IMR-90 (cell line): Measurements from ENCODE around the gene COL28A1. TPM values are rescaled to one million over a fixed set of nuclear protein-coding genes. Genes with fewer than 3 reads are reported as not detected.

Experiments used
- ATAC-seq: fragments of 200-7000 bp; cut with Tn5 transposase; 2 replicates; pipeline ENCODE4 v1.9.1; 2020; ENCODE audit warnings: low read depth, mild to moderate bottlenecking, moderate library complexity
- BruUV-seq: library from RNA; stranded (reverse); fragments of 400-500 nt; replicated peaks from 2 replicates; lab custom pipeline; 2021; lab: Mats Ljungman, UMichigan
- CTCF ChIA-PET: fragments of 300-600 bp; formaldehyde crosslinking; extraction: SDS; loops from one replicate; lab custom pipeline; 2021; ENCODE audit warnings: antibody characterized with exemption; lab: Yijun Ruan, JAX
- POLR2A ChIA-PET: fragments of 300-600 bp; sonication (Branson Sonifier 250); formaldehyde crosslinking; loops from one replicate; lab custom pipeline; 2022; ENCODE audit warnings: antibody characterized with exemption; ENCODE audit not compliant: unreplicated experiment; lab: Charles Lee
- DNase-seq: peaks from one replicate; pipeline ENCODE4 v3.0.0; 2013
- H2AFZ ChIP-seq: replicated peaks from 2 replicates; pipeline ENCODE3; 2013; ENCODE audit warnings: low read length, mild to moderate bottlenecking; ENCODE audit not compliant: poor library complexity
- H2AK5ac ChIP-seq: 2 replicates; pipeline ENCODE4 v1.6.1; 2013; ENCODE audit warnings: low read depth, low read length, inconsistent platforms
- H2AK9ac ChIP-seq: replicated peaks from 2 replicates; pipeline ENCODE3; 2013; ENCODE audit warnings: mild to moderate bottlenecking, low read depth, low read length, moderate library complexity; ENCODE audit not compliant: poor library complexity
- H2BK120ac ChIP-seq: 2 replicates; pipeline ENCODE4 v1.6.1; 2013; ENCODE audit warnings: low read depth, low read length, inconsistent platforms
- H2BK15ac ChIP-seq: 3 replicates; pipeline ENCODE4 v1.6.1; 2013; ENCODE audit warnings: low read depth, low read length, inconsistent platforms
- H2BK20ac ChIP-seq: 2 replicates; pipeline ENCODE4 v1.6.1; 2013; ENCODE audit warnings: low read depth, mild to moderate bottlenecking, inconsistent platforms, low read length, moderate library complexity
- H2BK5ac ChIP-seq: 2 replicates; pipeline ENCODE4 v1.6.1; 2013; ENCODE audit warnings: mild to moderate bottlenecking, low read depth, low read length, inconsistent platforms; ENCODE audit not compliant: poor library complexity, severe bottlenecking
- H3K14ac ChIP-seq: replicated peaks from 2 replicates; pipeline ENCODE4 v1.6.1; 2013; ENCODE audit warnings: low read depth, low read length, inconsistent platforms
- H3K18ac ChIP-seq: 2 replicates; pipeline ENCODE4 v1.6.1; 2013; ENCODE audit warnings: low read depth, low read length, control low read depth
- H3K23ac ChIP-seq: 2 replicates; pipeline ENCODE4 v1.6.1; 2013; ENCODE audit warnings: low read depth, low read length, inconsistent platforms
- H3K27ac ChIP-seq: 2 replicates; pipeline ENCODE4 v1.5.1; 2013; ENCODE audit warnings: mild to moderate bottlenecking, control low read depth, low read length; ENCODE audit not compliant: insufficient read depth
- H3K27me3 ChIP-seq: 2 replicates; pipeline ENCODE4 v1.6.1; 2013; ENCODE audit warnings: low read length; ENCODE audit not compliant: control insufficient read depth, insufficient read depth
- H3K36me3 ChIP-seq: 2 replicates; pipeline ENCODE4 v1.6.1; 2013; ENCODE audit warnings: low read length, mixed read lengths; ENCODE audit not compliant: control insufficient read depth, insufficient read depth
- H3K4ac ChIP-seq: 2 replicates; pipeline ENCODE4 v1.6.1; 2013; ENCODE audit warnings: low read depth, low read length, inconsistent platforms
- H3K4me1 ChIP-seq: 2 replicates; pipeline ENCODE4 v1.6.1; 2013; ENCODE audit warnings: low read length, mixed read lengths; ENCODE audit not compliant: control insufficient read depth, insufficient read depth
- H3K4me2 ChIP-seq: 2 replicates; pipeline ENCODE4 v1.6.1; 2013; ENCODE audit warnings: low read depth, mild to moderate bottlenecking, control low read depth, low read length, moderate library complexity
- H3K4me3 ChIP-seq: 2 replicates; pipeline ENCODE4 v1.5.1; 2013; ENCODE audit warnings: low read depth, mild to moderate bottlenecking, control low read depth, low read length, moderate library complexity; ENCODE audit not compliant: insufficient read depth
- H3K56ac ChIP-seq: 2 replicates; pipeline ENCODE4 v1.6.1; 2013; ENCODE audit warnings: low read length, inconsistent platforms; ENCODE audit not compliant: insufficient read depth; ENCODE audit errors: extremely low read depth
- H3K79me1 ChIP-seq, 2 experiments: 2 replicates each; pipeline ENCODE4 v1.6.1; 2013; ENCODE audit warnings: low read length in 2 of 2, inconsistent platforms in 1 of 2, low read depth in 1 of 2
- H3K9ac ChIP-seq: 2 replicates; pipeline ENCODE4 v1.6.1; 2013; ENCODE audit warnings: low read depth, low read length, control low read depth
- H3K9me1 ChIP-seq: 2 replicates; pipeline ENCODE4 v1.6.1; 2013; ENCODE audit warnings: low read length, inconsistent platforms; ENCODE audit not compliant: insufficient read depth
- H3K9me3 ChIP-seq: 2 replicates; pipeline ENCODE4 v1.6.1; 2013; ENCODE audit warnings: low read length; ENCODE audit not compliant: control insufficient read depth, insufficient read depth
- H4K20me1 ChIP-seq: 2 replicates; pipeline ENCODE4 v1.6.1; 2013; ENCODE audit warnings: low read length, inconsistent platforms; ENCODE audit not compliant: insufficient read depth
- H4K5ac ChIP-seq: 2 replicates; pipeline ENCODE4 v1.6.1; 2013; ENCODE audit warnings: mild to moderate bottlenecking, low read depth, low read length, control low read depth
- H4K8ac ChIP-seq, 2 experiments: 2 replicates each; pipeline ENCODE4 v1.6.1; 2013; ENCODE audit warnings: low read depth in 2 of 2, low read length in 2 of 2, control low read depth in 1 of 2, inconsistent platforms in 1 of 2
- H4K91ac ChIP-seq: 2 replicates; pipeline ENCODE4 v1.6.1; 2013; ENCODE audit warnings: low read depth, low read length, inconsistent platforms; ENCODE audit not compliant: insufficient read depth
- BHLHE40 ChIP-seq: fragments of 150-350 bp; IDR thresholded peaks from 2 replicates; pipeline ENCODE4 v1.6.1; 2016; ENCODE audit warnings: mild to moderate bottlenecking, low read depth, low read length
- CEBPB ChIP-seq: IDR thresholded peaks from 2 replicates; pipeline ENCODE4 v1.6.1; 2012; ENCODE audit warnings: low read depth, low read length, improper control_type of control experiment
- CHD1 ChIP-seq: IDR thresholded peaks from 2 replicates; pipeline ENCODE4 v1.6.1; 2012; ENCODE audit warnings: low read depth, low read length, improper control_type of control experiment
- MAFK ChIP-seq: IDR thresholded peaks from 2 replicates; pipeline ENCODE4 v1.6.1; 2012; ENCODE audit warnings: low read depth, low read length, improper control_type of control experiment
- MAZ ChIP-seq: IDR thresholded peaks from 2 replicates; pipeline ENCODE4 v1.6.1; 2012; ENCODE audit warnings: low read depth, mild to moderate bottlenecking, low read length, improper control_type of control experiment, moderate library complexity, borderline replicate concordance
- MXI1 ChIP-seq: IDR thresholded peaks from 2 replicates; pipeline ENCODE4 v1.6.1; 2012; ENCODE audit warnings: low read depth, mild to moderate bottlenecking, low read length, moderate library complexity, borderline replicate concordance
- NFE2L2 ChIP-seq: fragments of 150-350 bp; IDR thresholded peaks from 2 replicates; pipeline ENCODE4 v1.6.1; 2016; ENCODE audit warnings: low read depth, mild to moderate bottlenecking, low read length
- RAD21 ChIP-seq: IDR thresholded peaks from 2 replicates; pipeline ENCODE4 v1.6.1; 2012; ENCODE audit warnings: low read length, improper control_type of control experiment
- WGBS, 2 experiments: methylation state at CpG; one replicate each; pipeline versions ENCODE4 v1.1.5 to v1.1.7; 2013; ENCODE audit warnings: missing lambda C conversion rate in 2 of 2; ENCODE audit not compliant: insufficient read length in 1 of 2; ENCODE audit errors: extremely low coverage in 2 of 2; 5-methylcytosine and 5-hydroxymethylcytosine counted together
- dilution Hi-C: fragments of 300-500 bp; cut with HindIII; formaldehyde crosslinking; loops from one replicate; pipeline ENCODE4 v1.14.3; 2018; ENCODE audit warnings: low sequenced_read_pairs; ENCODE audit not compliant: unreplicated experiment
- in situ Hi-C: fragments of 300-500 bp; cut with MboI; formaldehyde crosslinking; loops from 3 replicates; pipeline ENCODE4 v1.14.3; 2019; ENCODE audit warnings: low sequenced_read_pairs, inconsistent platforms, mixed read lengths
- intact Hi-C: fragments of 100-400 bp; cut with micrococcal nuclease; formaldehyde crosslinking; loops from 2 replicates; pipeline ENCODE4 v1.10.0; 2022
- polyA plus RNA-seq, 3 experiments: library from polyadenylated mRNA; depleted of rRNA; stranded (reverse); fragments of >200 nt; gene quantifications; 2 replicates each; pipeline ENCODE4 v1.2.3, GENCODE V29; 2012; ENCODE audit warnings: low replicate concordance in 1 of 3
- total RNA-seq: library from RNA; depleted of rRNA; stranded (reverse); fragments of >200 nt; gene quantifications from 2 replicates; pipeline ENCODE4 v1.2.3, GENCODE V29; 2012
- TF ChIP-seq, protein P1 (sequence below): fragments of 150-350 bp; IDR thresholded peaks from 2 replicates; pipeline ENCODE4 v1.6.1; 2016; ENCODE audit warnings: low read depth, mild to moderate bottlenecking, low read length, moderate library complexity, borderline replicate concordance
- TF ChIP-seq, protein P2 (sequence below): fragments of 150-350 bp; IDR thresholded peaks from 2 replicates; pipeline ENCODE4 v1.6.1; 2017; ENCODE audit warnings: mild to moderate bottlenecking, antibody characterized with exemption, low read length, low read depth
- TF ChIP-seq, protein P3 (sequence below): conservative IDR thresholded peaks from 2 replicates; pipeline ENCODE4 v1.5.1; 2012; ENCODE audit warnings: mild to moderate bottlenecking, low read depth, low read length, improper control_type of control experiment

The COL28A1 gene
- total and polyA plus RNA-seq, 2 of the 4 experiments (the other 2 are of a cell fraction) = under 0.01 to 0.05 TPM

DNA sequence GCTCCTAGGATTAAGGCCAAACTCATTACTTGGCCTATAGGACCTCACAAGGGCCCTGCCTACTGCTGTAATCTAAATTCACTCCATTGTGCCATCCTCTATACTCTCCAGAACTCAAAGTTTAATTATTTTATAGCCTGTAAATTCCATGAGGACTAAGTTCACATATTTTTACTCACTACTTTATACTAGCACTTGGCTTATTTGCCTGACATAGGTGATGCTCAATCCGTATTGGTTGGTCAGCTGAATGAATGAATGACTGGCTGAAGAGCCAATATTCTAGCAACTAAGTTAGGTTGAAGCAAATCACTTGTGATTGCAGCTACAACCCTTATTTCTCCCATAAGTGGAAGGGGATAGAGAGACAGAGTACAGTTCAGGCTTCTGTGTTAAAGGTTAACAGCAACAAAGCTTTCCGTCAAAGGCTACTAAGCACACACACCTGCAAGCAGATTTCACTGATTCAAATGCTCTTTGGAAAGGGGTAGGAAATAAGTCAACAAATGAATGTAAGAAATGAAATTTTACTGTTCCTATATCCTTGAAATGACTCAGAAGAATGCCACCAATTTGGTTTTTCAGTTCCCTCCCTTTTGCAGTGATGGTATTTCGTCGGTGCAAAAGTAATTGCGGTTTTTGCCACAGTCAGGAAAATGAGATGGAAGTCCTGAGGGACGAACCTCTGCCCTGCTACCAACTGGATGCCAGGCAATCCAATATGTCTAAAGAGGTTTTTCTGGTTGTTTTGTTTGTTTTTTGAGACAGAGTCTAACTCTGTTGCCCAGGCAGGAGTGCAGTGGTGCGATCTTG is 120.7 kb downstream of the COL28A1 start (continued):
- no peak for TF ChIP-seq MXI1

DNA sequence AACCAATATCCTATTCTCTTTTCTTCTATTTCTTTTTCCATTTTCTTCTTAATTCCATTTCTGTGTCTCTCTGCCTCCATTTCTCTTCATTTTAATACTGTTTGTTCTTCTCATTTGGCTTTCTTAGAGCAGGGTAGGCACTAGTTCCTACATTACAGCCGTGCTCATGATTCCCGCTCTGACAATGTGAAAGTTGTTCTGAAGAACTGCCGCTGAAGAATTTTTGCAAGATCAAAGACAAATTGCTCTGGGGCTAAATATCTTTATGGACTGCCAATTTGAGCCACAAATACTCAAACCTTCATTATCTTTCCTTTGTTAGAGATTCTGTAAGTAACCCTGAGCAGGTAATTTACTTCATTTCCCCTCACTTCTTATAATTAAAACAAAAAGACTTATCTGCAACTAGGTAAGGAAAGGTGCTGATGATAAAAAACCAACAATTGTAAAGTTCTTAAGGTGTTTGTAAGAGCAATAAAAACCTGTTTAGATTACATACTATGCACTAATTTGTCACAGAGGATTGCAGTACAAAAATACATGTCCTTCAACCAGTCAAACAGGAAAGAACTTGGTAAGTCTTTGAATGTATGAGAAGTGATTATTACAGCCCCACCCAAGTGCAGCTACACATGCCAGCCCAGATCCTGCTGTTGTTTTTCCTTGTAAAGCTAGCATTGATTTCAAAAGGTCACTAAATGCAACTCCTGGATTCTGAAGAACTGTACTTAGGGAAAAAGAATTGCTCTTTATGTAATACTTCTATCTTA is 127.5 kb downstream of the COL28A1 start:
- H3K4me3 ChIP-seq = no peak overlapping the region
- no peak overlapping the region for H2AK9ac ChIP-seq
- no peak for ATAC-seq
- no peaks in the 10 kb centered on the region for H3K79me1 ChIP-seq
- WGBS, 2 experiments = no CpG with 5 or more reads among the region's 3 CpGs
- H3K9me1 ChIP-seq = no peaks in the 10 kb centered on the region
- no peak overlapping the region for H2BK5ac ChIP-seq
- no peak overlapping the region for H2BK120ac ChIP-seq
- dilution Hi-C loops (no loop called here), intact Hi-C loops (no loop called here), in situ Hi-C loops (no loop called here)
- H3K4me2 ChIP-seq = no peak overlapping the region
- no peaks in the 10 kb centered on the region for H3K36me3 ChIP-seq
- no peak overlapping the region for H3K18ac ChIP-seq
- no peak overlapping the region for H2BK15ac ChIP-seq
- no peak overlapping the region for H4K5ac ChIP-seq
- no peak overlapping the region for H2AFZ ChIP-seq
- no peak for DNase-seq
- H3K27ac ChIP-seq = no peak overlapping the region
- no peak overlapping the region for H3K9ac ChIP-seq
- no peak overlapping the region for H4K91ac ChIP-seq
- no peaks in the 10 kb centered on the region for H3K27me3 ChIP-seq
- ChIA-PET CTCF (interaction anchor here (0.6 kb wide), 1 partner anchor 68 kb away, joined by 3 read pairs; no protein-coding TSS in a partner anchor), POLR2A (no interaction called here)
- H3K4me1 ChIP-seq = no peaks in the 10 kb centered on the region
- H3K4ac ChIP-seq = no peak overlapping the region
- BruUV-seq = no TSS peak
- no peak overlapping the region for H4K8ac ChIP-seq
- no peaks in the 10 kb centered on the region for H4K20me1 ChIP-seq
- H3K9me3 ChIP-seq = no peaks in the 10 kb centered on the region
- H3K14ac ChIP-seq = no peak overlapping the region
- no peak overlapping the region for H2BK20ac ChIP-seq
- H3K23ac ChIP-seq = no peak overlapping the region
- H2AK5ac ChIP-seq = no peak overlapping the region
- H3K56ac ChIP-seq = no peak overlapping the region
- TF ChIP-seq CEBPB (no peak), BHLHE40 (no peak), MAFK (no peak), RAD21 (no peak), NFE2L2 (no peak), CHD1 (no peak), MAZ (no peak)
- TF ChIP-seq, protein P1, sequence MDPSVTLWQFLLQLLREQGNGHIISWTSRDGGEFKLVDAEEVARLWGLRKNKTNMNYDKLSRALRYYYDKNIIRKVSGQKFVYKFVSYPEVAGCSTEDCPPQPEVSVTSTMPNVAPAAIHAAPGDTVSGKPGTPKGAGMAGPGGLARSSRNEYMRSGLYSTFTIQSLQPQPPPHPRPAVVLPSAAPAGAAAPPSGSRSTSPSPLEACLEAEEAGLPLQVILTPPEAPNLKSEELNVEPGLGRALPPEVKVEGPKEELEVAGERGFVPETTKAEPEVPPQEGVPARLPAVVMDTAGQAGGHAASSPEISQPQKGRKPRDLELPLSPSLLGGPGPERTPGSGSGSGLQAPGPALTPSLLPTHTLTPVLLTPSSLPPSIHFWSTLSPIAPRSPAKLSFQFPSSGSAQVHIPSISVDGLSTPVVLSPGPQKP = no peak
- TF ChIP-seq, protein P2, sequence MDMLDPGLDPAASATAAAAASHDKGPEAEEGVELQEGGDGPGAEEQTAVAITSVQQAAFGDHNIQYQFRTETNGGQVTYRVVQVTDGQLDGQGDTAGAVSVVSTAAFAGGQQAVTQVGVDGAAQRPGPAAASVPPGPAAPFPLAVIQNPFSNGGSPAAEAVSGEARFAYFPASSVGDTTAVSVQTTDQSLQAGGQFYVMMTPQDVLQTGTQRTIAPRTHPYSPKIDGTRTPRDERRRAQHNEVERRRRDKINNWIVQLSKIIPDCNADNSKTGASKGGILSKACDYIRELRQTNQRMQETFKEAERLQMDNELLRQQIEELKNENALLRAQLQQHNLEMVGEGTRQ = no peak
- TF ChIP-seq, protein P3, sequence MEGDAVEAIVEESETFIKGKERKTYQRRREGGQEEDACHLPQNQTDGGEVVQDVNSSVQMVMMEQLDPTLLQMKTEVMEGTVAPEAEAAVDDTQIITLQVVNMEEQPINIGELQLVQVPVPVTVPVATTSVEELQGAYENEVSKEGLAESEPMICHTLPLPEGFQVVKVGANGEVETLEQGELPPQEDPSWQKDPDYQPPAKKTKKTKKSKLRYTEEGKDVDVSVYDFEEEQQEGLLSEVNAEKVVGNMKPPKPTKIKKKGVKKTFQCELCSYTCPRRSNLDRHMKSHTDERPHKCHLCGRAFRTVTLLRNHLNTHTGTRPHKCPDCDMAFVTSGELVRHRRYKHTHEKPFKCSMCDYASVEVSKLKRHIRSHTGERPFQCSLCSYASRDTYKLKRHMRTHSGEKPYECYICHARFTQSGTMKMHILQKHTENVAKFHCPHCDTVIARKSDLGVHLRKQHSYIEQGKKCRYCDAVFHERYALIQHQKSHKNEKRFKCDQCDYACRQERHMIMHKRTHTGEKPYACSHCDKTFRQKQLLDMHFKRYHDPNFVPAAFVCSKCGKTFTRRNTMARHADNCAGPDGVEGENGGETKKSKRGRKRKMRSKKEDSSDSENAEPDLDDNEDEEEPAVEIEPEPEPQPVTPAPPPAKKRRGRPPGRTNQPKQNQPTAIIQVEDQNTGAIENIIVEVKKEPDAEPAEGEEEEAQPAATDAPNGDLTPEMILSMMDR = no peak
